Smooth muscle cell (in vitro differentiated cells): ENCODE data around the gene MTREX. TPM values are rescaled to one million over a fixed set of nuclear protein-coding genes. Genes with fewer than 3 reads are reported as not detected.
A peak's percentile ranks its signal among the peaks of the same experiment; 100 is the strongest.

Source experiments
- DNase-seq: peaks from one replicate; lab custom pipeline; 2025; ENCODE audit not compliant: unreplicated experiment; lab: John Stamatoyannopoulos, UW
- H2AFZ ChIP-seq: fragments of 200-600 bp; sonication (generic); 2 replicates; pipeline ENCODE4 v1.6.0; 2016; ENCODE audit warnings: antibody characterized with exemption, low read depth, mild to moderate bottlenecking
- H3F3A ChIP-seq: fragments of 200-600 bp; sonication (generic); 2 replicates; pipeline ENCODE4 v1.6.0; 2017; ENCODE audit warnings: antibody characterized with exemption, low read depth
- H3K27ac ChIP-seq: fragments of 200-600 bp; sonication (generic); 2 replicates; pipeline ENCODE4 v1.5.1; 2016; ENCODE audit warnings: low read depth, mild to moderate bottlenecking
- H3K27me3 ChIP-seq: fragments of 200-600 bp; sonication (generic); 2 replicates; pipeline ENCODE4 v1.6.1; 2016; ENCODE audit warnings: low read depth, mild to moderate bottlenecking
- H3K36me3 ChIP-seq: fragments of 200-600 bp; sonication (generic); 2 replicates; pipeline ENCODE4 v1.5.1; 2016; ENCODE audit warnings: low read depth
- H3K4me1 ChIP-seq: fragments of 200-600 bp; sonication (generic); 2 replicates; pipeline ENCODE4 v1.5.1; 2016; ENCODE audit warnings: low read depth
- H3K4me2 ChIP-seq: fragments of 200-600 bp; sonication (generic); 2 replicates; pipeline ENCODE4 v1.6.0; 2016; ENCODE audit warnings: mild to moderate bottlenecking
- H3K4me3 ChIP-seq: fragments of 200-600 bp; sonication (generic); 2 replicates; pipeline ENCODE4 v1.5.1; 2016; ENCODE audit warnings: mild to moderate bottlenecking
- H3K79me2 ChIP-seq: fragments of 200-600 bp; sonication (generic); 2 replicates; pipeline ENCODE4 v1.6.0; 2016; ENCODE audit warnings: low read depth, mild to moderate bottlenecking
- H3K9ac ChIP-seq: fragments of 200-600 bp; sonication (generic); 2 replicates; pipeline ENCODE4 v1.6.0; 2016; ENCODE audit warnings: low read depth
- H3K9me3 ChIP-seq: fragments of 200-600 bp; sonication (generic); replicated peaks from 2 replicates; pipeline ENCODE4 v1.5.1; 2016; ENCODE audit warnings: low read depth
- H4K20me1 ChIP-seq: fragments of 200-600 bp; sonication (generic); 2 replicates; pipeline ENCODE4 v1.6.0; 2016; ENCODE audit warnings: low read depth
- CTCF ChIP-seq: fragments of 200-600 bp; sonication (generic); IDR thresholded peaks from 2 replicates; pipeline ENCODE4 v1.5.1; 2017; ENCODE audit warnings: borderline replicate concordance, mild to moderate bottlenecking, antibody characterized with exemption; ENCODE audit not compliant: insufficient read depth, poor library complexity, severe bottlenecking
- WGBS: methylation state at CpG from one replicate; pipeline ENCODE4 v1.1.7; 2016; ENCODE audit warnings: low lambda C conversion rate; 5-methylcytosine and 5-hydroxymethylcytosine counted together
- polyA plus RNA-seq: library from polyadenylated mRNA; unstranded; fragments of >200 nt; fragmentation: Nextera tagmentation; extraction: Ambion mirVana; gene quantifications from 2 replicates; pipeline ENCODE4 v1.2.1, GENCODE V29; 2016
- total RNA-seq: library from RNA; depleted of rRNA; stranded (reverse); fragments of >200 nt; gene quantifications from 2 replicates; pipeline ENCODE4 v1.2.3, GENCODE V29; 2014

The MTREX gene
- total RNA-seq (85.8 and 93.9 TPM in 2 replicates), polyA plus RNA-seq (20.7 and 22.4 TPM in 2 replicates)

GRCh38 chr5:55307383-55308253 lies at the start of gene MTREX, which contains the start of gene DHX29:
MTREX (plus strand) TSS chr5:55307989; CDS start chr5:55308014, 25 bp downstream.
DHX29 (minus strand) TSS chr5:55307694; CDS start chr5:55307573, 121 bp downstream.
- H3K4me2 ChIP-seq = peak within 1 kb of the TSS; percentile 93
- no peak for TF ChIP-seq CTCF
- H3K4me1 ChIP-seq = peaks cover 36% of the 10 kb centered on the region
- H3F3A ChIP-seq = peaks cover 7% of the 10 kb centered on the region
- H3K27ac ChIP-seq = peak within 1 kb of the TSS; percentile 98
- H3K9me3 ChIP-seq = no peaks in the 10 kb centered on the region
- WGBS = 2% methylated on average over 61 of the region's 62 CpGs
- no peaks in the 10 kb centered on the region for H3K36me3 ChIP-seq
- DNase-seq = peak; percentile 89
- H4K20me1 ChIP-seq = peaks cover 27% of the 10 kb centered on the region
- no peaks in the 10 kb centered on the region for H3K27me3 ChIP-seq
- peak within 1 kb of the TSS; percentile 98 for H2AFZ ChIP-seq
- peak within 1 kb of the TSS; percentile 94 for H3K9ac ChIP-seq
- H3K4me3 ChIP-seq = peak within 1 kb of the TSS; percentile 92
- H3K79me2 ChIP-seq = peaks cover 87% of the 10 kb centered on the region

GRCh38 chr5:55258339-55258738 lies 49.5 kb upstream of the MTREX start:
- H3K4me1 ChIP-seq = no peaks in the 10 kb centered on the region
- H3K27me3 ChIP-seq = no peaks in the 10 kb centered on the region
- TF ChIP-seq CTCF = no peak
- no peak overlapping the region for H3K27ac ChIP-seq
- no peaks in the 10 kb centered on the region for H3K9me3 ChIP-seq
- H3F3A ChIP-seq = no peaks in the 10 kb centered on the region
- H3K4me2 ChIP-seq = no peak overlapping the region
- no peaks in the 10 kb centered on the region for H4K20me1 ChIP-seq
- peaks cover 46% of the 10 kb centered on the region for H3K36me3 ChIP-seq
- no peak overlapping the region for H3K9ac ChIP-seq
- H2AFZ ChIP-seq = no peak overlapping the region
- no peaks in the 10 kb centered on the region for H3K79me2 ChIP-seq
- no peak for DNase-seq
- WGBS = 100% methylated on average over 3 of the region's 3 CpGs
- H3K4me3 ChIP-seq = no peak overlapping the region

GRCh38 chr5:55276771-55277170 lies 31.0 kb upstream of the MTREX start:
- Histone ChIP-seq H3K4me3 (no peak overlapping the region), H3F3A (no peaks in the 10 kb centered on the region), H3K79me2 (no peaks in the 10 kb centered on the region), H3K9me3 (no peaks in the 10 kb centered on the region), H2AFZ (no peak overlapping the region), H3K4me2 (no peak overlapping the region), H4K20me1 (peaks cover 13% of the 10 kb centered on the region), H3K9ac (no peak overlapping the region), H3K36me3 (peaks cover 37% of the 10 kb centered on the region), H3K4me1 (no peaks in the 10 kb centered on the region), H3K27me3 (no peaks in the 10 kb centered on the region), H3K27ac (no peak overlapping the region)
- DNase-seq = no peak
- TF ChIP-seq CTCF = no peak
- 78% methylated on average over 1 of the region's 1 CpG for WGBS
